Keratinocyte (primary cell): ENCODE measurements around the gene SURF6.

Source experiments
- CTCF ChIP-seq, 3 experiments: IDR thresholded peaks in 1 of 3; conservative IDR thresholded peaks in 1 of 3; optimal IDR thresholded peaks in 1 of 3; 2 replicates in 2 of 3; 3 replicates in 1 of 3; pipeline versions ENCODE3 to v1.5.1; 2011; ENCODE audit warnings: low read length in 3 of 3, mild to moderate bottlenecking in 3 of 3, moderate library complexity in 2 of 3, control low read depth in 1 of 3, inconsistent platforms in 1 of 3; ENCODE audit not compliant: insufficient read depth in 2 of 3; ENCODE audit errors: extremely low read depth in 1 of 3
- EZH2 ChIP-seq: IDR thresholded peaks from one replicate; pipeline ENCODE4 v1.6.1; 2012; ENCODE audit warnings: inconsistent platforms, mild to moderate bottlenecking, low read length, moderate library complexity

GRCh38 chr9:133339641-133340040 is 3.7 kb upstream of the SURF6 start:
- no peak for TF ChIP-seq CTCF (optimal IDR thresholded peaks at IDR 0.05 in 1 of 3, IDR thresholded peaks at IDR 0.05 in 1 of 3, conservative IDR thresholded peaks at IDR 0.05 in 1 of 3; ENCODE audit: extremely low read depth in 1 of 3, insufficient read depth in 2 of 3, low read length in 3 of 3)
- TF ChIP-seq EZH2, result no peak
